Measurements from ENCODE around the gene CROCC2.

- TF ChIP-seq CTCF (optimal IDR thresholded peaks at IDR 0.05 in 1 of 3, IDR thresholded peaks at IDR 0.05 in 1 of 3, conservative IDR thresholded peaks at IDR 0.05 in 1 of 3; ENCODE audit: extremely low read depth in 1 of 3, insufficient read depth in 2 of 3, low read length in 3 of 3) (no peak), EZH2 (IDR thresholded peaks at IDR 0.05; ENCODE audit: low read length) (no peak)
Observed at GRCh38 chr2:240932001-240932723, 26.0 kb downstream of the CROCC2 start.

Measured in keratinocyte (primary cell).